HG03060 (cell line): ENCODE results near the gene STK4.
"Not testable (repeated sequence)": the region's sequence is repeated elsewhere in the genome, so short reads cannot be mapped to it uniquely, and the experiment has no call there.

Experiments used
- ATAC-seq: cut with Tn5 transposase; IDR thresholded peaks from one replicate; pipeline ENCODE4 v1.9.1; 2021; ENCODE audit warnings: low read depth, moderate number of reproducible peaks; ENCODE audit not compliant: unreplicated experiment

The STK4 gene

DNA sequence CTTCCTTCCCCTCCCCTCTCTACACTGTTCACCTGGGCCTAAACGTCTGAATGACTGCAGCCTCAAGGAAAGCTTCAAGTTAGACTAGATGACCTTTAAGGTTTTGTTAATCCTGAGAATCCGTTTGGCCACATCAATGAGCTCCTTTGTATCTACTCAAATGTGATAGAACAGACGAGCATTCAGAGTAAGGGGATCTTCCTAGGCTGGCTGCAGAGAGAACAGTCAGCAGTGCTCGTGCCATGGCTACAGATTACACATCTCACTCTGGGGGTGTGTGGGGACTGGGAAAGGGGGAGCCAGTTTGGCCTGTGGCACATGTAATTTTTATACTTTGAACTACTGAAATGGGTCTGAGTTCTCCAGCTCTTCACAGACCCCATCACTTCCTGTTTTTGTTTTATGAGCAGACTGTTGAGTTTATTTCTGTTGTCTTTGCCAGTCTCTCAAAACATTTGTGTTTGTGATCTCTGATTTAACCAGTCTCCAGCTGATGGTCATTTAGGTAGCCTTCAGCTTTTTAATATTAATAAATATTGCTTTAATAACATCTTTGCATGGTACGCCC, 83.7 kb downstream of the STK4 start:
- no peak for ATAC-seq

DNA sequence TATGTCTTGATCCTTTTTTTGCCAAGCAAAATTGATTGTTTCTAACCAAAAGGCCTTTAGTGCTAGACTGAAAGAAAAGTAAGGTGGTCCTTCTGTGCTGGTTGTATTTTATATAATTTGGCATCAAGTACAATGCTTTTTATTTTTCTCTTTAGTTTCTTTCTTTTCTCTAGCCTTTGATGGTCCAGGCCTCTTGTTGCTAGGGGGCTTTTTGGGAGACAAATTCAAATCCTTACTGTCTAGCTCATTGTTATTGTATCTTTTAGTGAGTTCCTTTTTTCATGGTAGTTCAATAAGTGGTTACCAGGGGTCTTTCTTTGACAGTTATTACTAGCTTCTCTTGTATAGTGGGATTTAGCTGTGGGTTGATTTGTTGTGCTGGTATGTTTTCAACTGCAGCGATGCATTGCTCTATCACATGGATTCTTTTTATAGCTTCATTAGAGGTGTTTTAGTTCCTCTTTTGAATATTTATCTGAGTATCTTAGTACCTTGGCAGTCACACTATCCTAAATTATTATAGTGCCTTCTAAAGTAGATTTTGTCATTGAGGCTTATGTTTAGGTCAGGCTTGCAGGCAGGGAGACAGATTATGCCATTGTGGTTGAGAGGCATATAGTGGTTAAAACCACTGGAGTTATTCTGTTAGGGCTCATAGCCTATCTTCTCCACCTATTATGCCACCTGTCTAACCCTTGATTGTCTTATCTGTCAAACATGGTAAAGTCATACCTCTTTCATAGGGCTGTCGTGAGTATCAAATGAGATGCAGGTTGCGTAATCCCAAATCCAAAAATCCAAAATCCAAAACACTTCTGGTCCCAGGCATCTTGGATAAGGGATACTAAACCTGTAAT, 85.1 kb downstream of the STK4 start:
- ATAC-seq = peak; percentile 67

DNA sequence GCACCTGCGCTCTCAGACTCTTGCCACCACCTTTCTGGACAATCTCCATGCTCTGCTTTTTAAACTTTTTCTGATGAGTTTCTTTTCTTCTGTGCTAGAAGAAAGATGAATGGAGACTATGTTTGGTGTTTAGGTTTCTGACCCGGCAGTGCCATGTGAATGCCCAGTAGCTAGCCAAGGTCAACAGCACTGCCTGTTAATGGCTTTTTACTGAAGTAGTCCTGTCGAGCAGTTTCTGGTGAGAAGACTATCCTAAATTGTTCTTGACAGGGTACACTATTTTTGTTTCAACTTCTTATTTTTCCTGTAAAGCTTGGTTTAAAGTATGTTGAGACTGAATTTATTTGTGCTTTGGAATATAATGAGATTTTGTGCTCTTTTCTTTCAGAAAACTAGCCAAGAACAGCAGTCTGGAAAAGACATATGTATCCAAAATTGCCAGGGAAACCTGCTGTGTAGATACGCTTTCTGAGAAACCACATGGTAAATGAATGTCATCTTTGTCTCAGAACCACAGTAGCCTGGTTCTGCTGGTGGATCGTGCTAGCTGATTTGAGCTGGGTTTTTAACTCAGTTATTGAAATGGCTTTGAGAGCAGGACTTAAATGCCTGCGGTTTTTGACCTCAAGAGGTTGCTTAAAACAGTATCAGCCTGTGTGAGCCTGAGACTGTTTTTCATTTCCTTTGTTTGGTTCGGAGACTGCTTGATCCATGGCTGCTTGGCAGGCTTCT, 86.6 kb downstream of the STK4 start:
- no peak for ATAC-seq

DNA sequence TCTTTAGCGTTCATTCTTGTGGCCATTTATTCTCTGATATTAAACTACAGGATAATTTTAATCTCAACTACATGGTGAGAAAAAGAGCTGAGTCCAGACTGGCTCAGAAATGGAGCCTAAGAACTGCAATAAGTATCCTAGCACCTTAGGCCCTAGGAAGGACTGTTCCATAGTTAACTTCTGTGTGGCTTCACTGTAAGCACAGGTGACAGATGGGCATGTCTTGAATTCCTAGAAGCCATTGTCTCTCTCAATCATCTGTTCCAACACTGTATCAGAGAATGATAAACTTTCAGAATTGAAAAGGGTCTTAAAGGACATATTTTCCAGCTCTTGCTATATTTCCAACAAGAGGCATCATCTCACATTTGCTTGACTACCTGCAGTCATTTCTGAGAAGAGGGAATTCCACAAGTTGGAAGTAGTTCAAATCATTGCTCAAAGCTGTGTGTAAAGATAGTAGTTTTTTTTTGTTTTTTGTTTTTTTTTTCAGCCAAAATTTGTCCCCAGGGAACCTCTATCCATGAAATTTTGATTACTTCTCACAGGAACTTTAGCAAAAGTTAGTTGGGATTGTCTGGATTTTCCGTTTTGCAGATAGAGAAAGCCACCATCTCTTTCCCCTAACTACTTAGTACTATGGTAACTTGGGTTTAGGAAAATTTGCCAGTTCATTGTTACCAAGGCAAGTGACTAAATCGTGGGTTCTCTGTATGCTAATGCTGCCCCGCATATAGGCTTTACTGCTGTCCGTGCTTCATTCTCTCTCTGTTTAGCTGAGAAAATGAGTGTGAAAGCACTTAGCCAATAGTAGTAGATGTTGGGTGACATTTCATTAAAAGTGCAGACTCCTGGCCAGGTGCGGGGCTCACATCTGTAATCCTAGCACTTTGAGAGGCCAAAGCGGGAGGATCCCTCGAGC, 87.4 kb downstream of the STK4 start:
- no peak for ATAC-seq

DNA sequence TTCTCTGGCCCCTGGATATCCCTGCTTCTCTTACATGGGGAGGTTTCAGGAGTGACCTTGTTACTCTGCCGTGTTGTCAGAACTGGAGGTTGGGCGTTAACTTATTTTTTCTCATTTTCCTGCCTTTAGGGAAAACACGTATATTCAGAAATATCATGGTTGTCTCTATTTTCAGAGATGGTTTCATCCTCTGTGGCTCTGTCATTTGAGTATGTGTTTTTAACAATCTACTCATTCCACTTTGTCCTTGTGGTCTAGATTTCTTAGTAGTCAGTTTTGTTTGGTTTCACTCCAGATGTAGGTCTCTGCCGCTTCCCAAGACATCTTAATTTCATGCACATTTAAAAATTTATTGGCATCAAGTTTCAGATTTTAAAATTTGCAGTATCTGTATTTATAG, 88.7 kb downstream of the STK4 start:
- no peak for ATAC-seq

DNA sequence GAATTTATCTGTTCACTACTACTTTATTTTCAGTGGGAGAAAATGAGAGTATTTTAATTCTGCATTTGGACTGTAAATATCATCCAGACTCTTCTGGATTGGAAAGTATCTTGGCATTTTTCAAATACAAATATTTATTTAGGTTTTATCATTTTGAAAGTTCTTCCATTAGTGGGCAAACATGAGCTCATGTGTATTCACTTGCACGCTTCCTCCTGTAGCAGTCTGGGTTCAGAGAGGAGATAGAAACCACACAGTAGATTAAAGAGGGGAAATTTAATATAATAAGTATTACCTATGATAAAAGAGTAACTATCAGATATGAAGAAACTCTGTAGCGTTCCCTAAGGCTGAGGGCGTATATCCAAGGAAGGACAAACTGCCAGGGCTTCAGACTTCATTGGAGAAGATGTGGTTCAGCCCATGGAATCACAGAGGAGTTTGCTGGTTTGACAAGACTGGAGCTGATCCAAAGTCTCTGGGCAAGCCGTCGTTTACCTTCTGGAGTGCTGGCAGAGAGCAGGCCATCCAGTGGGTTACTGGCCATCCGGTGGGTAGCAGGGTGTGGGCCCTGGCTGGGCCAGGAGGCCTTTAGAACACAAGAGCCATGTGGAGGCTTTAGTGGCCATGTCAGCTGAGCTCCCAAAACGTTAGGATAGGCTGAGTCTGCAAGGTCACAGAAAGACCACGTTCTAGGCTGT, 90.3 kb downstream of the STK4 start:
- no peak for ATAC-seq

DNA sequence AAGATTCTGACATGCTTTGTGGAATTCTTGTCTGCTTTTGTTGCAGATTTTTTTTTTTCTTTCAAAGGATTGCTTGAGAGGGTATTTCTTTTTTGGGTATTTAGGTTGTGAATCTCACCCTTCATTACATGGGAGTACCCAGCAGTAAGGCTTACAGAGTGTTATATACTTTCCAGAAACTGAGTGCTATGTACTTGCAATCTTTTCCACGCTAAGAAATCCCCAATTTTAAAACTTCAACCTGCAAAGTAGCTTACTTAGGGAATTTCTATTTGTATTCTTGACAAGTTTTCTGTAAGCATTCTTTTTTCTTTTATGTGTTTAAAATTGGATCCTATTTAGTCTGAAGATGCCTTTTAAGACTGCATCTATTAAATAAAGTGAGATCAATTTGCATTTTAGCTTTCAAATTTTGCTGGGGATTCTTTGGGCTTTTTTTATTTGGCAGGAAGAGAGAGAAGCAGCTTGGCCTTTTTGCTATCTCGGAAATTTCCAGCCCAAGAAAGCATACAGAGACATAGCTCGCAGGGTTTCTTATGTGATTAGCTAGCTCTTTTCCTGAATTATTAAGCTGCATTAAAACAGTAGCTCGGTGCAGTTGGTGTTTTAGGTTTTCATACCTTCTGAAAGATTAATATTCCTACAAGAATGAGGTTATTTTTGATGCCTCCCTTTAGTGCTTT, 92.0 kb downstream of the STK4 start:
- ATAC-seq = no peak

DNA sequence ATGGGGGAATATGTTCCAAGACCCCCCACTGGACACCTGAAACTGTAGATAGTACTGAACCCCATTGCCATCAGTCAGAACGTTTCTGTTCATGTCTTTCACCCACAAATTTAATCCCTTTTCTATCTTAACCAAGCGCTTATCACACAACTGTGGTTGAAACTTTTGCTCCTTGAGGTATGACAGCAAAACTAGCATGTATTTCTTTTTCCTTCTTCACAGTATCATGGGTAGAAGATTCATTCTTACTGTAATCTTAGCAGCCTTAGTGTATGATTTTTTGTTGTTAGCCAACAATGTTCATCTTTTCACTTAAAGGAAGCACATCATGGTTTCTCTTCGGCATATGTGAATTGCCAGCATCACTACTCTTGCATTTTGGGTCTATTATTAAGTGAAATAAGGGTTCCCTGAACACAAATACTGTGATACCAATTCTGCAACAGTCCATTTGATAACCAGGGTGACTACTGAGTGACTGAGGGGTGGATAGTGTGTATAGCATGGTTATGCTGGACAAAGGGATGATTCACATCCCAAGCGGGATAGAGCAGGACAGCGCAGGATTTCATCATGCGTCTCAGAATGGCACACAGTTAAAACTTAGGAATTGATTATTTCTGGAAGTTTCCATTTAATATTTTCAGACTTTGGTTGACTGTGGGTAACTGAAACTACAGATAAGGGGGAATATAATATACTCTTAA, 92.9 kb downstream of the STK4 start:
- no peak for ATAC-seq

DNA sequence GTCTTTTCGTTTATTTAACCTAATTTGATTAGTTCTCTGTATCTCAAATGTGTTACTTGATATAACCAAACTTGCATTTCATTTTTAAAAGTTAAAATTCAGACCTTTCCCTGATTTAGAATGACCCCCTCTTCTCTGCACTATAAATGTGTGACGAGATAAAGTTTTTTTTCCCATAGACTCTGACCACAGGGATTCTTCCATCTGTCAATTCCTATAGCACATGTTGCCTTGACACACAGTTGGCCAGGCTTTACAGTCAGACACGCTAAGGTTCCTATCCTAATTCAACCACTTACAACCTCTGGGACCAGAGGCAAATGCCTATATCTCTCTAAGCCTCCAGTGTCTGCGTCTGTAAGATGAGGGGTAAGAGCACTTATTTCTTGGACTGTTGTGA, 94.0 kb downstream of the STK4 start:
- ATAC-seq = no peak

DNA sequence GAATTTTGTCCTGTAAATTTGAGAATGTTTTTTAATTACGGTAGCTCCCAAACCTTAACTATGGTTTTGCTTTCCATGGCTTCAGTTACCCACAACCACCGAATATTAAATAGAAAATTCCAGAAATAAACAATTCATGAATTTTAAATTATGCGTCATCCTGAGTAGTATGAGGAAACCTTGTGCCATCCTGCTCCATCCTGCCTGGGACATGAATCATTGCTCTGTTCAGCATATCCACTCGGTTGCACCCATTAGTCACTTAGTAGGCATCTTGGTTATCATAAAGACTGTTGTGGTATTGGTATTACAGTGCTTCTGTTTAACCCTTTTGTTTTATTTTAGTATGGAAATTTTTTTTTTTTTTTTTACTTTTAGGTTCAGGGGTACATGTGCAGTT, 94.9 kb downstream of the STK4 start:
- ATAC-seq = no peak

DNA sequence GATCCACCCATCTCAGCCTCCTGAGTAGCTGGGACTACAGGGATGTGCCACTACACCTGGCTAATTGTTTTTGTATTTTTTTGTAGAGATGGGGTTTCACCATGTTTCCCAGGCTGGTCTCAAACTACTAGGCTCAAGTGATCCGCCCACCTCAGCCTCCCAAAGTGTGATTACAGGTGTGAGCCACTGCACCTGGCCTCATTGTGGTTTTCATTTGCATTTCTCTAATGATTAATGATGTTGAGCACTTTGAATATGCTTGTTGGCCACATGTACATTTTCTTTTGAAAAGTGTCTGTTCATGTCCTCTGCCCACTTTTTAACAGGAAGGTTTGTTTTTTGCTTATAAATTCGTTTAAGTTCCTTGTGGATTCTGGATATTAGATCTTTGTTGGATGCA, 96.8 kb downstream of the STK4 start:
- ATAC-seq = not testable (repeated sequence)

DNA sequence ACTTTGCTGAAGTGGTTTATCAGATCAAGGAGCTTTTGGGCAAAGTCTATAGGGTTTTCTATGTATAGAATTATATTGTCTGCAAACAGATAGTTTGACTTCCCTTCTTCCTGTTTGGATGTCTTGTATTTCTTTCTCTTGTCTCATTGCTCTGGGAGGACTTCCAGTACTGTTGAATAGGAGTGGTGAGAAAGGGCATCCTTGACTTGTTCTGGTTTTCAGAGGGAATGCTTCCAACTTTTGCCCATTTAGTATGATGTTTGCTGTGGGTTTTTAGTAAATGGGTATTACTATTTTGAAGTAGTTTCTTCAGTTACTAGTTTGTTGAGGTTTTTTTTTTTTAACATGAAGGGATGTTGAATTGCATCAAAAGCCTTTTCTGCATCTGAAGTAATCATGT, 98.5 kb downstream of the STK4 start:
- ATAC-seq = no peak

DNA sequence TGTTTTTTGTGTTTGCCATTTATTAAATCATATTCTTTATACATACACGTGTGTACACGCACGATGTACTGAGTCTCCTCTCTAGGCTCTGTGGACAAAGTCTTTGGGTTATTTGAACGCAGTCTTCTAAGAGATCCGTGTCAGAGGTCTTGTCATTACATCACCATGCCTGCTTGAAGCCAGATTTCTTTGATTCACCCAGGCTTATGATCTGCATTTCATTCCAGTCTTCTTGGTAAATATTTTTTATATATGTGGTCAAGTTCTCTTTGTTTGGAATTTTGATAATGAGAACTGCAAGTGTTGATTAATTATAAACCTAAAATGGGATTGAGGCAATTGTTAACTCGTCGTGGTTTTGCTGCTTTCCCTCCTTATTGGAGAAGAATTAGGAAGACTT, 100.1 kb downstream of the STK4 start:
- ATAC-seq = no peak

DNA sequence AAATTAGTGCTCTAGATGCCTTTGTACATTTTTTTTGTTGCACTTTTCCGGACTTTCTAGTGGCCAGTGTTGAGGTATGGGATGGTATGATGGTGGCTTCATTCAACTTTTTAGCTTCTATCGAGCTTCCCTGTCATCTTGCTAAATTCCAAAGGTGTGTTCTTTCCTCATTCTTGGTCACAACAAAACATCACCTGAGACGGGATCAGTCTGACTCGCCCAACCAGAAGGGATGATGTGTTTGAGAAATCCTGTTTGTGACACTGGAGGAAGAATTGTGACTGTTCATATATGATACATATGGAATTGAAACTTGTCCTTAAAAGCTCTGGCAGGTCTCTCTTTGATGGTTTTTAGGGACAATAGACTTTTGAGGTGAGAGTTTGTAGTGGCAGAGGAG, 100.8 kb downstream of the STK4 start:
- no peak for ATAC-seq

DNA sequence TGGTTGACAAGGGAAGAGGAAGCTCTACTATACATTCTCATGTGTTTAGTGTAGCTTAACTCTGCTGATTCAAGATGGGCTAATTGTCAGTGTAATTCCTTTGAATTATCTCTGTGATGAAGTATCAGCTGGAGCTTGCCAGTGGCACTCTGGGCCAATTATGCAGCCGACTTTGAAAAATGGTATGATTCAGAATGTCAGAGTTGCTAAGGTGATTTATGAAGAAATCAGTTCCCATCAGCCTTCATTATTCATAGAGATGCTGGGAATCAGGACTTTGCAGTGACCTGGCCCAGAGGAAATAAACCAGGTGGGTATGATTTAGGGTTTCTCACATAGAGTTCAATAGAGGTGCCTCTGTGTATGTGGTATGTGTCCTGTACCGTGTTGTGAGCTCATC, 101.2 kb downstream of the STK4 start:
- no peak for ATAC-seq

DNA sequence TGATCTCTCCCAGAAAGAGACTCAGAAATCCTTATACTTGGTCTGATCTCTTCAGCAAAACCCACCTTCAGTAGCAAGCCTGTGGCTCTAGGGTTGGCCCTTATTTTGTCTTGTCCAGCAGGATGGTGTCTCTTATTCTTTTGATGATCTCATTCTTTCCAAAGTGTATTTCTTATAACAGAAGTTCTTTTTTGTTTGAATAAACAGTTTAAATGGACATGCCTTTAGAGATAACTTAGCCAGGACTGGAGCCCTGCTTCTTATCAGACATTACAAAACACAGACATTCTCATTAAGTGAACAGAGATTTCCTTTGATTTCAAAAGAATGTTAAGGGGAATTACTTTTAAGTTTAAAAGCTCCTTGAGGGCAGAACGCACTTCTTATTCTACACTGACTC, 102.9 kb downstream of the STK4 start:
- ATAC-seq = no peak

DNA sequence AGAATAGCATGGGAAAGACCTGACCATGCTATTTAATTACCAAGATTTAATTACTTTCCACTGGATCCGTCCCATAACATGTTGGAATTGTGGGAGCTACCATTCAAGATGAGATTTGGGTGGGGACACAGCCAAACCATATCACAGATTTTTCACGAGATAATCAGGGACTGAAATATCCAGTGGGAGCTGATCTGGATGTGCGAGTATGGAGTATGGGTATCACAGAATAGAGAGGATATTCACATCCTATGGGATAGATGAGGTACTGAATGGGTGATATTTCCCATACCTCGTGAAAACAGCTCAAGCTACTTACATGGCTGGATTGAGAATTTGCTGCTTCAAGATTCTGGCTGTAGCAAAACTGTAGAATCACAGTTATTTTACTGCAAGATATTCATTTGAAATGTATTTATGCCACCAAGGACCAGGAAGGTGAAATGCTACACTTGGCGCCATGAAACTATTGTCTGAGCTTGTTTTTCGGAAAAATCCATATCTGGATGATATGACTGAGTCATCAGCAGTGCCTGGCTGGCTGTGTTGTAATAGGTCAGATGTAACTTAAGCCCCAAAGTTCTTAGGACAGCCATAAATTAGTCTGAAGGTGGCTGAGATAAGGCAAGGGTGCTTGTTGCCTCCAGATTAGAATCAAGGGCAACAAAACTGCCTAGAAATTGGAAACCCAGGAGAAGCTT, 104.8 kb downstream of the STK4 start:
- ATAC-seq = no peak

DNA sequence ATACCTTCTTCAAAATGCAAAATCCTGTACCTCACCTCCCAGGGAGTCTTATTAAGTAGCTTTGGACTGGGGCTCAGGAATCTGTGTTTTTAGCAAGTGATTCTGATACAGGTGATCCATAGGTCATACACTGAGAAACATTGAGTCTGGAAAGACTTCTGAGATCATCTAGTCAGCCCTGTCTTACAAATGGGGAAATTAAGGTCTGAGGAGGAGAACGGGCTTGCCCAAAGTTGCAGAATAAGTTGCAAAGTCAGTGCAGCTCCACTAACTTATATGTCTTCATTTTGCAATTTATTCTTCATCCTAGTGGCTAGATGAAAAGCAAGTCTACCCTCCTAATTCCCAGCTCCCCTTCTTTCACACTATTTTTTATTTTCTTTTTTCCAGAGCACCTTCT, 105.8 kb downstream of the STK4 start:
- ATAC-seq = no peak
